IPS-18a (cell line): ENCODE data around the gene FAM9B.

Experiments
- H3K27ac ChIP-seq: one replicate; pipeline ENCODE4 v1.5.1; 2013; ENCODE audit warnings: low read length
- H3K27me3 ChIP-seq: one replicate; pipeline ENCODE4 v1.6.1; 2013; ENCODE audit warnings: mild to moderate bottlenecking, low read length; ENCODE audit not compliant: control insufficient read depth, insufficient read depth
- H3K36me3 ChIP-seq: one replicate; pipeline ENCODE4 v1.6.1; 2013; ENCODE audit warnings: low read depth, low read length; ENCODE audit not compliant: control insufficient read depth
- H3K4me1 ChIP-seq: one replicate; pipeline ENCODE4 v1.6.1; 2013; ENCODE audit warnings: low read depth, low read length; ENCODE audit not compliant: control insufficient read depth
- H3K4me3 ChIP-seq: one replicate; pipeline ENCODE4 v1.5.1; 2013; ENCODE audit warnings: low read length
- H3K9ac ChIP-seq: one replicate; pipeline ENCODE4 v1.6.1; 2013; ENCODE audit warnings: mild to moderate bottlenecking, low read length, moderate library complexity
- H3K9me3 ChIP-seq: one replicate; pipeline ENCODE4 v1.6.1; 2013; ENCODE audit warnings: low read depth, low read length; ENCODE audit not compliant: control insufficient read depth

FAM9B gene

GRCh38 chrX:8980756-8981155 lies 53.2 kb downstream of the FAM9B start:
- Histone ChIP-seq H3K27me3 (no peaks in the 10 kb centered on the region), H3K36me3 (no peaks in the 10 kb centered on the region), H3K27ac (no peak overlapping the region), H3K9me3 (no peaks in the 10 kb centered on the region), H3K4me3 (no peak overlapping the region), H3K9ac (no peak overlapping the region), H3K4me1 (no peaks in the 10 kb centered on the region)
